Measurements from ENCODE around the gene DENND2A. TPM values are rescaled to one million over a fixed set of nuclear protein-coding genes. Genes with fewer than 3 reads are reported as not detected.

Gene DENND2A
- total and polyA plus RNA-seq, 3 experiments from 2014 or later: not detected

GRCh38 chr7:140676306-140676705 lies 35.7 kb upstream of the DENND2A start:
- H3K36me3 ChIP-seq (ENCODE audit: insufficient read depth, low read length): peaks cover 3% of the 10 kb centered on the region
- H3K4me1 Mint-ChIP-seq: peaks cover 29 to 48% (median 34%) of the 10 kb centered on the region in 3 donors
- H3K9me3 ChIP-seq (ENCODE audit: low read length): no peaks in the 10 kb centered on the region
- no peak for DNase-seq
- H3K27me3 ChIP-seq (ENCODE audit: insufficient read depth, low read length, poor library complexity, severe bottlenecking): no peaks in the 10 kb centered on the region
- peaks cover 32% of the 10 kb centered on the region for H3K4me1 ChIP-seq (ENCODE audit: insufficient read depth, low read length)
- peak overlapping the region in 3 of 8 donors; percentile 2 to 59 (median 34) for H3K27ac Mint-ChIP-seq
- H3K27ac ChIP-seq (ENCODE audit: low read depth, low read length): no peak overlapping the region
- peaks cover 6 to 48% (median 14%) of the 10 kb centered on the region in 3 donors for H3K36me3 Mint-ChIP-seq
- H3K9me3 Mint-ChIP-seq: no peaks in the 10 kb centered on the region
- peak overlapping the region in 2 of 7 donors; percentile 13 to 31 for H3K4me3 Mint-ChIP-seq
- ChIA-PET CTCF (no interaction called here), POLR2A (no interaction called here)
- no peak overlapping the region for H3K4me3 ChIP-seq (ENCODE audit: low read length)
- H3K27me3 Mint-ChIP-seq: no peaks in the 10 kb centered on the region

- Mint-ChIP-seq H3K27me3 (no peaks in the 10 kb centered on the region), H3K36me3 (peaks cover 6 to 42% (median 10%) of the 10 kb centered on the region in 3 donors), H3K9me3 (no peaks in the 10 kb centered on the region), H3K4me3 (peak overlapping the region in 3 of 7 donors; percentile 13 to 51 (median 24)), H3K4me1 (peaks cover 29 to 48% (median 34%) of the 10 kb centered on the region in 3 donors), H3K27ac (peak overlapping the region in 2 of 8 donors; percentile 34 to 43)
- H3K4me1 ChIP-seq (ENCODE audit: insufficient read depth, low read length): peaks cover 32% of the 10 kb centered on the region
- ChIA-PET POLR2A (interaction anchor here (0.8 kb wide), 1 partner anchor 20 kb away, joined by 3 read pairs; no protein-coding TSS in a partner anchor), CTCF (interaction anchor here (0.8 to 1.7 kb wide), 2 partner anchors 11 to 195 kb away, joined by 4 read pairs; no protein-coding TSS in a partner anchor)
- no peaks in the 10 kb centered on the region for H3K27me3 ChIP-seq (ENCODE audit: insufficient read depth, low read length, poor library complexity, severe bottlenecking)
- H3K36me3 ChIP-seq (ENCODE audit: insufficient read depth, low read length): peaks cover 3% of the 10 kb centered on the region
- H3K4me3 ChIP-seq (ENCODE audit: low read length): no peak overlapping the region
- no peaks in the 10 kb centered on the region for H3K9me3 ChIP-seq (ENCODE audit: low read length)
- no peak for DNase-seq
- H3K27ac ChIP-seq (ENCODE audit: low read depth, low read length): no peak overlapping the region
Observed at GRCh38 chr7:140675726-140676125, 35.1 kb upstream of the DENND2A start.

GRCh38 chr7:140674899-140675701 lies 34.5 kb upstream of the DENND2A start:
- DNase-seq: no peak
- peaks cover 32% of the 10 kb centered on the region for H3K4me1 ChIP-seq (ENCODE audit: insufficient read depth, low read length)
- POLR2A ChIA-PET: interaction anchor here (0.8 to 2.8 kb wide), 2 partner anchors 21 kb away, joined by 3 to 11 read pairs; partner anchors contain the start of gene NDUFB2

DNA sequence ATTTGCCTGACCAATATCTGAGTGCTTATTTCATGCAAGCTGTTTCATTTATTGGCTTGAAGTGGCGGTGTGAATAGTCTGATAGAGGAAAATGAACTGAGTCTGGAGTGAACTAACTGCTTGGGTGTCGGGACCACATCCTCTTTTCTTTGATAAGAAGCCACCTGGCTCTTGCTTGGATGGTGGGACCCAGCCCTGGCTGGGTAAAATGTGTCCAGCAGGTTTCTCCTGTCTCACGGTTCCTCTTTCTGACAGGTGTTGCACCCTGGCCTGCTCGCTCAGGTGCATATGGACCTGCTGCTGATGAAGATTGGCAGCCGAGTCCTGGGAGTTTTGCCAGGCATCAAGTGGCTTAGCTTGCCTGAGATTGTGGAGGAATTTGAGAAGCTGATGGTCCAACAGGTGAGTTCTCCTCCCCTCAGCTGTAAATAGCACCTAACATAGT lies 33.8 kb upstream of the DENND2A start:
- Histone ChIP-seq H3K36me3 (ENCODE audit: insufficient read depth, low read length) (peaks cover 3% of the 10 kb centered on the region), H3K4me1 (ENCODE audit: insufficient read depth, low read length) (peaks cover 32% of the 10 kb centered on the region), H3K9me3 (ENCODE audit: low read length) (no peaks in the 10 kb centered on the region), H3K27me3 (ENCODE audit: insufficient read depth, low read length, poor library complexity, severe bottlenecking) (no peaks in the 10 kb centered on the region), H3K4me3 (ENCODE audit: low read length) (peak overlapping the region; percentile 82), H3K27ac (ENCODE audit: low read depth, low read length) (no peak overlapping the region)
- Mint-ChIP-seq H3K27ac (peak overlapping the region; percentile 29 to 95 (median 80)), H3K4me3 (peak overlapping the region; percentile 67 to 91 (median 85)), H3K27me3 (no peaks in the 10 kb centered on the region), H3K4me1 (peaks cover 29 to 48% (median 34%) of the 10 kb centered on the region in 3 donors), H3K9me3 (no peaks in the 10 kb centered on the region), H3K36me3 (peaks cover 6 to 30% (median 9%) of the 10 kb centered on the region in 3 donors)
- ChIA-PET POLR2A (interaction anchor here (2.8 kb wide), 1 partner anchor 22 kb away, joined by 11 read pairs; the partner anchor contains the start of gene NDUFB2), CTCF (interaction anchor here (1.7 kb wide), 1 partner anchor 12 kb away, joined by 4 read pairs; no protein-coding TSS in a partner anchor)
- DNase-seq: no peak

More at GRCh38 chr7:140674899-140675701, 34.5 kb upstream of the DENND2A start:
- Histone ChIP-seq H3K4me3 (ENCODE audit: low read length) (no peak overlapping the region), H3K27me3 (ENCODE audit: insufficient read depth, low read length, poor library complexity, severe bottlenecking) (no peaks in the 10 kb centered on the region), H3K9me3 (ENCODE audit: low read length) (no peaks in the 10 kb centered on the region), H3K27ac (ENCODE audit: low read depth, low read length) (no peak overlapping the region), H3K36me3 (ENCODE audit: insufficient read depth, low read length) (peaks cover 3% of the 10 kb centered on the region)
- CTCF ChIA-PET: interaction anchor here (0.8 to 1.7 kb wide), 2 partner anchors 11 to 194 kb away, joined by 4 read pairs; no protein-coding TSS in a partner anchor
- peaks cover 29 to 48% (median 34%) of the 10 kb centered on the region in 3 donors for H3K4me1 Mint-ChIP-seq
- peaks cover 6 to 36% (median 9%) of the 10 kb centered on the region in 3 donors for H3K36me3 Mint-ChIP-seq
- no peaks in the 10 kb centered on the region for H3K27me3 Mint-ChIP-seq
- H3K27ac Mint-ChIP-seq: peak overlapping the region in 6 of 8 donors; percentile 11 to 75 (median 67)
- peak overlapping the region; percentile 54 to 91 (median 84) for H3K4me3 Mint-ChIP-seq
- no peaks in the 10 kb centered on the region for H3K9me3 Mint-ChIP-seq

DNA sequence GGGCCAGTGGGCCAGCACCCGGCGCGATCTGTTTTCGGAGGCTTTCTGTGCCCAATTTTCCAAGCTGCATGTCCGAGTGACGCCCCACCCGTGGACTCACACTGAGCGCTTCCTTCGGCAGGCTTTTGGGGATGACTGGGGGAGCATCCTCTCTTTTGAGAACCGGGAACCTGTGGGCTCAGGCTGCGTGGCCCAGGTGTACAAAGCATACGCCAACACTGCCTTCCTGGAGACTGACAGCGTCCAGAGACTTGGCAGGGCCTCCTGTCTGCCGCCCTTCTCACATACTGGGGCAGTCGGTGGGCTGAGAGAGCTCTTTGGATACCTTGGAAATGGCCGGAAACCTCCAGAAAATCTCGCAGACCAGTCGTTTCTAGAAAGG lies 33.2 kb upstream of the DENND2A start:
- peaks cover 32% of the 10 kb centered on the region for H3K4me1 ChIP-seq (ENCODE audit: insufficient read depth, low read length)
- no peaks in the 10 kb centered on the region for H3K9me3 Mint-ChIP-seq
- peak overlapping the region; percentile 71 to 97 (median 88) for H3K27ac Mint-ChIP-seq
- peak overlapping the region; percentile 82 to 94 (median 88) for H3K4me3 Mint-ChIP-seq
- H3K4me1 Mint-ChIP-seq: peaks cover 29 to 48% (median 34%) of the 10 kb centered on the region in 3 donors
- no peak for DNase-seq
- H3K27ac ChIP-seq (ENCODE audit: low read depth, low read length): peak overlapping the region; percentile 83
- no peaks in the 10 kb centered on the region for H3K36me3 ChIP-seq (ENCODE audit: insufficient read depth, low read length)
- H3K4me3 ChIP-seq (ENCODE audit: low read length): peak overlapping the region; percentile 82
- H3K36me3 Mint-ChIP-seq: peaks cover 6 to 24% (median 6%) of the 10 kb centered on the region in 3 donors
- H3K27me3 Mint-ChIP-seq: no peaks in the 10 kb centered on the region
- POLR2A ChIA-PET: interaction anchor here (0.6 to 2.8 kb wide), 5 partner anchors 12 to 172 kb away, joined by 3 to 11 read pairs (median 4); partner anchors contain the start of gene NDUFB2
- CTCF ChIA-PET: interaction anchor here (1.0 to 1.8 kb wide), 4 partner anchors 9 to 196 kb away, joined by 3 to 6 read pairs (median 4); no protein-coding TSS in a partner anchor
- H3K27me3 ChIP-seq (ENCODE audit: insufficient read depth, low read length, poor library complexity, severe bottlenecking): no peaks in the 10 kb centered on the region
- H3K9me3 ChIP-seq (ENCODE audit: low read length): no peaks in the 10 kb centered on the region

GRCh38 chr7:140673063-140673773 lies 32.6 kb upstream of the DENND2A start:
- peaks cover 28 to 45% (median 34%) of the 10 kb centered on the region in 3 donors for H3K4me1 Mint-ChIP-seq
- no peaks in the 10 kb centered on the region for H3K9me3 Mint-ChIP-seq
- H3K27me3 Mint-ChIP-seq: no peaks in the 10 kb centered on the region
- H3K27me3 ChIP-seq (ENCODE audit: insufficient read depth, low read length, poor library complexity, severe bottlenecking): no peaks in the 10 kb centered on the region
- no peaks in the 10 kb centered on the region for H3K9me3 ChIP-seq (ENCODE audit: low read length)
- peak; percentile 36 to 78 (median 61) for DNase-seq
- H3K27ac Mint-ChIP-seq: peak overlapping the region; percentile 71 to 97 (median 88)
- H3K4me3 Mint-ChIP-seq: peak overlapping the region; percentile 82 to 94 (median 88)
- no peaks in the 10 kb centered on the region for H3K36me3 ChIP-seq (ENCODE audit: insufficient read depth, low read length)
- CTCF ChIA-PET: interaction anchor here (1.0 to 1.8 kb wide), 5 partner anchors 9 to 195 kb away, joined by 3 to 6 read pairs (median 3); partner anchors contain the start of gene NDUFB2
- peak overlapping the region; percentile 83 for H3K27ac ChIP-seq (ENCODE audit: low read depth, low read length)
- peak overlapping the region; percentile 82 for H3K4me3 ChIP-seq (ENCODE audit: low read length)
- peaks cover 5 to 19% (median 6%) of the 10 kb centered on the region in 3 donors for H3K36me3 Mint-ChIP-seq
- peaks cover 32% of the 10 kb centered on the region for H3K4me1 ChIP-seq (ENCODE audit: insufficient read depth, low read length)
- POLR2A ChIA-PET: interaction anchor here (0.6 to 2.8 kb wide), 6 partner anchors 11 to 1307 kb away, joined by 3 to 11 read pairs (median 4); partner anchors contain the start of gene NDUFB2

GRCh38 chr7:140672382-140673062 lies 31.9 kb upstream of the DENND2A start, which contains the start of gene ADCK2:
Gene ADCK2, plus strand, starts transcription at chr7:140672945. Its CDS starts 386 bp downstream, at chr7:140673331.
- peaks cover 26 to 38% (median 32%) of the 10 kb centered on the region in 3 donors for H3K4me1 Mint-ChIP-seq
- H3K4me3 ChIP-seq (ENCODE audit: low read length): peak within 1 kb of the TSS; percentile 82
- H3K27me3 Mint-ChIP-seq: peaks cover 0 to 2% of the 10 kb centered on the region in 2 donors
- no peaks in the 10 kb centered on the region for H3K27me3 ChIP-seq (ENCODE audit: insufficient read depth, low read length, poor library complexity, severe bottlenecking)
- H3K9me3 Mint-ChIP-seq: no peaks in the 10 kb centered on the region
- CTCF ChIA-PET: interaction anchor here (1.0 to 1.8 kb wide), 5 partner anchors 10 to 194 kb away, joined by 3 to 6 read pairs (median 3); partner anchors contain the start of gene NDUFB2
- peak in 3 of 5 donors; percentile 50 to 69 (median 54) for DNase-seq
- peak within 1 kb of the TSS; percentile 71 to 97 (median 88) for H3K27ac Mint-ChIP-seq
- POLR2A ChIA-PET: interaction anchor here (1.3 to 2.8 kb wide), 2 partner anchors 14 to 24 kb away, joined by 3 to 11 read pairs; partner anchors contain the start of gene NDUFB2
- peak within 1 kb of the TSS; percentile 82 to 94 (median 88) for H3K4me3 Mint-ChIP-seq
- H3K9me3 ChIP-seq (ENCODE audit: low read length): no peaks in the 10 kb centered on the region
- no peaks in the 10 kb centered on the region for H3K36me3 ChIP-seq (ENCODE audit: insufficient read depth, low read length)
- peaks cover 0 to 12% (median under 1%) of the 10 kb centered on the region in 3 donors for H3K36me3 Mint-ChIP-seq
- H3K27ac ChIP-seq (ENCODE audit: low read depth, low read length): peak within 1 kb of the TSS; percentile 83
- H3K4me1 ChIP-seq (ENCODE audit: insufficient read depth, low read length): peaks cover 32% of the 10 kb centered on the region

Measured in CD8-positive, alpha-beta memory T cell (primary cell).